DND-41 (cell line): ENCODE data around the gene MIP.
"Not testable (repeated sequence)": the region's sequence is repeated elsewhere in the genome, so short reads cannot be mapped to it uniquely, and the experiment has no call there.

Experiments
- ATAC-seq: fragments of 200-7000 bp; cut with Tn5 transposase; 3 replicates; pipeline ENCODE4 v1.9.1; 2021; ENCODE audit warnings: low read depth; ENCODE audit not compliant: insufficient read depth
- DNase-seq: peaks from one replicate; pipeline ENCODE4 v3.0.0-alpha.2; 2020
- H2AFZ ChIP-seq: 2 replicates; pipeline ENCODE4 v1.6.0; 2012; ENCODE audit warnings: low read depth, low read length
- H3K27ac ChIP-seq: 2 replicates; pipeline ENCODE4 v1.5.1; 2012; ENCODE audit warnings: low read length, inconsistent platforms
- H3K27me3 ChIP-seq: fragments of 200-600 bp; sonication (generic); 2 replicates; pipeline ENCODE4 v1.6.0; 2012; ENCODE audit warnings: low read length, mild to moderate bottlenecking, inconsistent platforms; ENCODE audit not compliant: insufficient read depth, poor library complexity
- H3K36me3 ChIP-seq: 2 replicates; pipeline ENCODE4 v1.5.1; 2012; ENCODE audit warnings: low read length, inconsistent platforms; ENCODE audit not compliant: insufficient read depth
- H3K4me1 ChIP-seq: 2 replicates; pipeline ENCODE4 v1.5.1; 2012; ENCODE audit warnings: mild to moderate bottlenecking, low read length; ENCODE audit not compliant: insufficient read depth
- H3K4me2 ChIP-seq: 2 replicates; pipeline ENCODE4 v1.6.0; 2012; ENCODE audit warnings: mild to moderate bottlenecking, moderate library complexity, low read length, inconsistent platforms; ENCODE audit not compliant: insufficient read depth
- H3K4me3 ChIP-seq, 2 experiments: fragments of 200-600 bp in 1 of 2; shearing (Covaris generic) in 1 of 2; 2 replicates each; pipeline ENCODE4 v1.5.1; 2012 to 2016; ENCODE audit warnings: inconsistent platforms in 2 of 2, low read length in 2 of 2, mild to moderate bottlenecking in 2 of 2, low read depth in 1 of 2, moderate library complexity in 1 of 2
- H3K79me2 ChIP-seq: 2 replicates; pipeline ENCODE4 v1.6.0; 2012; ENCODE audit warnings: low read length, inconsistent platforms; ENCODE audit not compliant: insufficient read depth
- H3K9ac ChIP-seq: 2 replicates; pipeline ENCODE4 v1.6.0; 2012; ENCODE audit warnings: low read depth, mild to moderate bottlenecking, inconsistent platforms, low read length, moderate library complexity
- H3K9me3 ChIP-seq: 2 replicates; pipeline ENCODE4 v1.5.1; 2012; ENCODE audit warnings: low read length, moderate library complexity, mild to moderate bottlenecking, inconsistent platforms; ENCODE audit not compliant: insufficient read depth, severe bottlenecking
- H4K20me1 ChIP-seq: 2 replicates; pipeline ENCODE4 v1.6.0; 2012; ENCODE audit warnings: low read length; ENCODE audit not compliant: insufficient read depth

Gene MIP

DNA sequence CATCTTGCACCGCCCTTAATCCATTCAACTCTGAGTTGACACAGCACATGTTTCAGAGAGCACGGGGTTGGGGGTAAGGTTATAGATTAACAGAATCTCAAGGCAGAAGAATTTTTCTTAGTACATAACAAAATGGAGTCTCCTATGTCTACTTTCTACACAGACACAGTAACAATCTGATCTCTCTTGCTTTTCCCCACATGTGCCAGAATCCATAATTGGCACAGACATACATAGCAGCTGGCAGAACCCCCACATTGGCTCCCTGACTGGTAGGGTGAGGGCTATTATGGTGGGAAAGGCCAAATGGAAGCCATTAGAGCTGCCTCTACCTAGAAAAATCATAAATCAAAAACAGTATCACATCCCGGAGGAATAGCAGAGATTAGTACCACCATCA, 53.3 kb downstream of the MIP start:
- H3K27ac ChIP-seq, H3K27me3 ChIP-seq, H3K4me2 ChIP-seq, DNase-seq, H3K79me2 ChIP-seq, ATAC-seq, H3K9ac ChIP-seq, H3K36me3 ChIP-seq, H3K4me1 ChIP-seq, H2AFZ ChIP-seq, H4K20me1 ChIP-seq, H3K9me3 ChIP-seq, H3K4me3 ChIP-seq: not testable (repeated sequence)
